Measurements from ENCODE around the gene NR1D2. TPM values are rescaled to one million over a fixed set of nuclear protein-coding genes. Genes with fewer than 3 reads are reported as not detected.

NR1D2 gene
- total and polyA plus RNA-seq, 2 of the 13 experiments (the other 11 are each of a cell fraction or from before 2014, with no cell fraction given): 5.3 to 8.1 TPM

DNA sequence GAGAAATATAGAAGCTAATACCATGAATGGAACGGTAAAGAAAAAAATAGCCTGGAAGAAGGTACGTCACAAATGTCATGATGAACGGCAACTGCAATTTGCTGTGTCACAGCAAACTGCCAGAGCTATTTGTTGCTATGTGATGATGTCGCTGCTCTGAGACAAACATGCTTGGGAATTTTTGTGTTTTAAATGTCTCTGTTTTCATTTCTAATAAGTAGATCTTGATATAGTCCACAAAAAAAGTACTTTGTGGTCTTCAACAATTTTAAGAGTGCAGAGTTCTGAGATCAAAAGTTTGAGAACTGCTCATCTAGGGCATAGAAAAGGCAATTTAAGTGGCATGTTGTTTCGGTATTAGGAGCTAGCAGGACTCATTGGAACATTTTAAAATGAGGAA lies 4.3 kb upstream of the NR1D2 start:
- H3K9ac ChIP-seq (ENCODE audit: insufficient read depth, low read depth, low read length): no peak overlapping the region
- intact Hi-C loops (cut with micrococcal nuclease; ENCODE audit: unreplicated experiment): no loop called here
- H3K4me1 ChIP-seq (ENCODE audit: insufficient read depth, low read length): peaks cover 10% of the 10 kb centered on the region
- no peak overlapping the region for H3K4me2 ChIP-seq (ENCODE audit: low read depth, low read length)
- POLR2A ChIA-PET: interaction anchor here (1.8 kb wide), 1 partner anchor 24 kb away, joined by 11 read pairs; the partner anchor contains the start of genes NKIRAS1 and RPL15
- H4K20me1 ChIP-seq (ENCODE audit: insufficient read depth, low read length): no peaks in the 10 kb centered on the region
- peaks cover 0 to 9% of the 10 kb centered on the region in 2 experiments; a peak in 2 of 5 replicates for H3K27me3 ChIP-seq (ENCODE audit: control insufficient read depth in 1 of 2, insufficient read depth in 2 of 2, low read length in 2 of 2)
- CTCF ChIA-PET (ENCODE audit: low intra/inter-chr PET ratio, low total read pairs): no interaction called here
- in situ Hi-C loops (cut with HindIII; ENCODE audit: extremely low pct_ligation_motif_present, low pct_unique_long_range_greater_than_20kb): no loop called here
- ATAC-seq (no peak), DNase-seq (ENCODE audit: low spot score) (no peak), FAIRE-seq (no peak)
- WGBS (ENCODE audit: low lambda C conversion rate): 41% methylated on average over 5 of the region's 5 CpGs
- no peaks in the 10 kb centered on the region for H3K79me2 ChIP-seq (ENCODE audit: insufficient read depth, low read length)
- no TSS peak for BruUV-seq (replicated peaks)
- no peaks in the 10 kb centered on the region for H3K9me3 ChIP-seq (ENCODE audit: low read length)
- no peaks in the 10 kb centered on the region for H3K36me3 ChIP-seq (replicated peaks in 1 of 2; ENCODE audit: control insufficient read depth in 1 of 2, insufficient read depth in 2 of 2, low read length in 2 of 2)
- H3K27ac ChIP-seq (ENCODE audit: extremely low read length, insufficient read depth, low read length): no peak overlapping the region
- TF ChIP-seq ZFX (CRISPR knock-in tag; IDR thresholded peaks at IDR 0.05; ENCODE audit: low read depth): no peak
- no peak for TF ChIP-seq RBAK (CRISPR knock-in tag; IDR thresholded peaks at IDR 0.05)
- no peak overlapping the region for H2AFZ ChIP-seq (ENCODE audit: low read length)
- H3K4me3 ChIP-seq (replicated peaks in 1 of 3; ENCODE audit: insufficient read depth in 1 of 3, low read depth in 2 of 3, low read length in 3 of 3): no peak overlapping the region

DNA sequence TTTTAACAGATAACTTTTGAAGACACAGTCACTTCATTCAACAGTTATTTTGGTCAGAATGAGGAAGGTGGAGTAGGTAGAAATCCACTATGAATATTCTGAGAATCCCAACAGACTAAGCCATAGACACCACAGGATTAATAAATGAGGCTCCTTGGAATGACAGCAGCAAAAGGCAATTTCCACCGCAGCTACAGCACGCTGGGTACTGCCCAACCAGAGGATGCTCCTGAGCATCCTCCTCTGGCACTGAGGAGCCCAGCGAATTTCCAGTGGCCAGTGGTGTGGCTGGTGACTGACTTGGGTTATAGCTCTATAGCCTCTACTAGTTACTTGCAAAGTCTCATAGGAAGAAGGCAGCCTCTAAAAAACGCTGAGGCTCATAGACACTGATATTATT lies 3.6 kb upstream of the NR1D2 start:
- Histone ChIP-seq H3K36me3 (replicated peaks in 1 of 2; ENCODE audit: control insufficient read depth in 1 of 2, insufficient read depth in 2 of 2, low read length in 2 of 2) (no peaks in the 10 kb centered on the region), H3K4me1 (ENCODE audit: insufficient read depth, low read length) (peaks cover 13% of the 10 kb centered on the region), H4K20me1 (ENCODE audit: insufficient read depth, low read length) (no peaks in the 10 kb centered on the region), H3K9me3 (ENCODE audit: low read length) (no peaks in the 10 kb centered on the region), H3K9ac (ENCODE audit: insufficient read depth, low read depth, low read length) (no peak overlapping the region), H3K4me2 (ENCODE audit: low read depth, low read length) (no peak overlapping the region), H3K4me3 (replicated peaks in 1 of 3; ENCODE audit: insufficient read depth in 1 of 3, low read depth in 2 of 3, low read length in 3 of 3) (no peak overlapping the region), H3K27ac (ENCODE audit: extremely low read length, insufficient read depth, low read length) (no peak overlapping the region), H3K27me3 (ENCODE audit: control insufficient read depth in 1 of 2, insufficient read depth in 2 of 2, low read length in 2 of 2) (peaks cover 0 to 9% of the 10 kb centered on the region in 2 experiments; a peak in 2 of 5 replicates), H3K79me2 (ENCODE audit: insufficient read depth, low read length) (peaks cover 3% of the 10 kb centered on the region), H2AFZ (ENCODE audit: low read length) (no peak overlapping the region)
- no TSS peak for BruUV-seq (replicated peaks)
- in situ Hi-C loops (cut with HindIII; ENCODE audit: extremely low pct_ligation_motif_present, low pct_unique_long_range_greater_than_20kb) (no loop called here), intact Hi-C loops (cut with micrococcal nuclease; ENCODE audit: unreplicated experiment) (no loop called here)
- DNase-seq (ENCODE audit: low spot score): no peak
- CTCF ChIA-PET (ENCODE audit: low intra/inter-chr PET ratio, low total read pairs): no interaction called here
- TF ChIP-seq TCF7L2 (IDR thresholded peaks at IDR 0.05; ENCODE audit: low read depth, low read length) (no peak), RFXAP (CRISPR knock-in tag; IDR thresholded peaks at IDR 0.05; ENCODE audit: borderline replicate concordance) (no peak), ZNF615 (CRISPR knock-in tag; IDR thresholded peaks at IDR 0.05; ENCODE audit: borderline replicate concordance) (no peak), NFATC3 (CRISPR knock-in tag; IDR thresholded peaks at IDR 0.05) (no peak), RXRB (CRISPR knock-in tag; IDR thresholded peaks at IDR 0.05; ENCODE audit: borderline replicate concordance) (no peak)
- TF ChIP-seq, protein P1, sequence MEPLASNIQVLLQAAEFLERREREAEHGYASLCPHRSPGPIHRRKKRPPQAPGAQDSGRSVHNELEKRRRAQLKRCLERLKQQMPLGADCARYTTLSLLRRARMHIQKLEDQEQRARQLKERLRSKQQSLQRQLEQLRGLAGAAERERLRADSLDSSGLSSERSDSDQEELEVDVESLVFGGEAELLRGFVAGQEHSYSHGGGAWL (CRISPR knock-in tag; IDR thresholded peaks at IDR 0.05): no peak
- TF ChIP-seq, protein P2, sequence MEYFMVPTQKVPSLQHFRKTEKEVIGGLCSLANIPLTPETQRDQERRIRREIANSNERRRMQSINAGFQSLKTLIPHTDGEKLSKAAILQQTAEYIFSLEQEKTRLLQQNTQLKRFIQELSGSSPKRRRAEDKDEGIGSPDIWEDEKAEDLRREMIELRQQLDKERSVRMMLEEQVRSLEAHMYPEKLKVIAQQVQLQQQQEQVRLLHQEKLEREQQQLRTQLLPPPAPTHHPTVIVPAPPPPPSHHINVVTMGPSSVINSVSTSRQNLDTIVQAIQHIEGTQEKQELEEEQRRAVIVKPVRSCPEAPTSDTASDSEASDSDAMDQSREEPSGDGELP (IDR thresholded peaks at IDR 0.05; ENCODE audit: borderline replicate concordance, low read depth): no peak
- no peak for ATAC-seq
- 20% methylated on average over 4 of the region's 4 CpGs for WGBS (ENCODE audit: low lambda C conversion rate)
- FAIRE-seq: no peak
- POLR2A ChIA-PET: interaction anchor here (1.8 kb wide), 1 partner anchor 24 kb away, joined by 11 read pairs; the partner anchor contains the start of genes NKIRAS1 and RPL15

Measured in HepG2 (cell line).